Esophagus (tissue), 2 donors: ENCODE results near the gene POTEM. TPM values are rescaled to one million over a fixed set of nuclear protein-coding genes. Genes with fewer than 3 reads are reported as not detected.
"Not testable (repeated sequence)": the region's sequence is repeated elsewhere in the genome, so short reads cannot be mapped to it uniquely, and the experiment has no call there.

Experiments used
- H3K27ac ChIP-seq, 2 donors: one replicate each; pipeline ENCODE4 v1.5.1; 2013; ENCODE audit warnings: low read depth in 2 of 2, mild to moderate bottlenecking in 2 of 2, inconsistent platforms in 1 of 2, low read length in 1 of 2, moderate library complexity in 1 of 2
- H3K27me3 ChIP-seq, 2 donors: one replicate each; pipeline ENCODE4 v1.6.1; 2013; ENCODE audit warnings: low read length in 2 of 2, control low read depth in 1 of 2, mild to moderate bottlenecking in 1 of 2; ENCODE audit not compliant: insufficient read depth in 2 of 2, control insufficient read depth in 1 of 2
- H3K36me3 ChIP-seq, 2 donors: one replicate each; pipeline ENCODE4 v1.6.1; 2013; ENCODE audit warnings: low read length in 1 of 2; ENCODE audit not compliant: control insufficient read depth in 2 of 2, insufficient read depth in 2 of 2
- H3K4me1 ChIP-seq, 2 donors: one replicate each; pipeline ENCODE4 v1.6.1; 2013; ENCODE audit warnings: low read length in 1 of 2; ENCODE audit not compliant: control insufficient read depth in 2 of 2, insufficient read depth in 2 of 2
- H3K4me3 ChIP-seq, 2 donors: one replicate each; pipeline ENCODE4 v1.5.1; 2013; ENCODE audit warnings: low read length in 2 of 2, mild to moderate bottlenecking in 2 of 2, low read depth in 1 of 2, moderate library complexity in 1 of 2
- H3K9me3 ChIP-seq, 2 donors: one replicate each; pipeline ENCODE4 v1.6.1; 2013; ENCODE audit warnings: mild to moderate bottlenecking in 2 of 2, low read depth in 1 of 2, low read length in 1 of 2, moderate library complexity in 1 of 2; ENCODE audit not compliant: control insufficient read depth in 2 of 2, insufficient read depth in 1 of 2
- WGBS, 2 donors: extraction: QIAGEN DNeasy Blood & Tissue Kit; methylation state at CpG; one replicate each; pipeline ENCODE4 v1.1.7; 2013; 5-methylcytosine and 5-hydroxymethylcytosine counted together
- polyA plus RNA-seq, 2 donors: library from polyadenylated mRNA; stranded (reverse); fragments of 200-250 nt; gene quantifications; one replicate each; pipeline ENCODE4 v1.2.3, GENCODE V29; 2013
- donor health status: healthy with polysubstance abuse.
- donor health status: Bipolar disorder and iron deficiency.

The POTEM gene
- polyA plus RNA-seq, result not detected

DNA sequence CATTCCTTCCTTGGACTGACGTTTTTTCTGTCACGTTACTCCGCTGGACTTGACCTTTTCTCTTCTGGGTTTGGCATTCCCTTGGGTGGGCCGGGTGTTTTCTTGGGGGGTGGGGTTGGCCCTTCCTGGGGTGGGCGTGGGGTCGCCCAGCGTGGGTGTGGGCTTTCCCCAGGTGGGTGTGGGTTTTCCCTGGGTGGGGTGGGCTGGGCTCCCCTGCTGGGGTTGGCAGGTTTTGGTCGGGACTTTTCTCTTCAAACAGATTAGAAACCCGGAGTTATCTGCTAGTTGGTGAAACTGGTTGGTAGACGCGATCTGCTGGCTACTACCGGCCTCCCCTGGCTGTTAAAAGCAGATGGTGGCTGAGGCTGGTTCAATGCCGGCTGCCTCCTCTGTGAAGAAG lies at the start of gene POTEM:
TSS of gene POTEM (plus strand) at position 301 of the 400 bp plus-strand sequence. CDS start at position 353, 52 bp downstream.
- H3K4me3 ChIP-seq, H3K36me3 ChIP-seq, H3K27ac ChIP-seq, H3K9me3 ChIP-seq, H3K27me3 ChIP-seq, H3K4me1 ChIP-seq: not testable (repeated sequence)
- no CpG with 5 or more reads among the region's 13 CpGs for WGBS, 2 donors

DNA sequence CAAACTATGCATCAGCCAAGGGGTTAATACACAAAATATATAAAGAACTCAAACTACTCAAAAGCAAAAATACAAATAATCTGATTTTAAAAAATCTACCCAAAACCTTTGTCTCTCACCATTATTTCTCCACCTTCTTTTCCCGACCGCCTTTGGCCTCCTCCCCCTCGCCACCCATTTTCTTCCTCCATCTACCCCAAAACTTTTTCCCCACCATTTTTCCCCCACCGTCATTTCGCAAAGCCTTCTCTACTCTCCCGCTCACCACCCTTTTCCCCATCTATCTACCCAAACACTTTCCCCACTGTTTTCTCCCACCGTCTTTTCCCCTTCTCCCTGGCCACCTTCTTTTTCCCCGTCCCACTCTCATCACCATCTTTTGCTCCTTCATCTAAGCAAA lies 48.9 kb upstream of the POTEM start:
- 68 to 75% methylated on average over 3 to 7 of the region's 8 CpGs for WGBS, 2 donors
- not testable (repeated sequence) for H3K4me1 ChIP-seq, H3K4me3 ChIP-seq, H3K27ac ChIP-seq, H3K9me3 ChIP-seq, H3K36me3 ChIP-seq, H3K27me3 ChIP-seq

DNA sequence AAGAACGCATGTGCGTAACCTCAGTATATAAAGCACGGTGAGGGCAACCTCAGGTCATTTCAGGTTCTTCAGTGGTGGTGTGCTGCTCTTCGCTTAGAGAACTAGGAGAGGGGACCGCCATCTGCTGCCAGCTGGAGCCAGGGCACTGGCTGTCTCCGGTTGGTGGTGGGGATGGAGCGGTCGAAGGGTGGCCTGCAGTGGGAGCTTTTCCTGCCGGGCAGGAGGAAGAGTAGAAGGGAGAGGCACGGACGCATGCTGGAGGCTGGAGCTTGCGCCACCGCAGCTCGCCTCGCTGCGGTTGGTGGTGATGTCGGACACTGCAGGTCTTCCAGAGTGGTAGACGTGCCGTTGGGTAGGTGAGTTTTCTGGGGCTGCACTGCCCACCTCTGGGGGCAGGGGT lies 47.2 kb upstream of the POTEM start:
- 82 to 88% methylated on average over 3 of the region's 19 CpGs for WGBS, 2 donors
- H3K27ac ChIP-seq, H3K4me3 ChIP-seq, H3K9me3 ChIP-seq, H3K4me1 ChIP-seq, H3K36me3 ChIP-seq, H3K27me3 ChIP-seq: not testable (repeated sequence)

DNA sequence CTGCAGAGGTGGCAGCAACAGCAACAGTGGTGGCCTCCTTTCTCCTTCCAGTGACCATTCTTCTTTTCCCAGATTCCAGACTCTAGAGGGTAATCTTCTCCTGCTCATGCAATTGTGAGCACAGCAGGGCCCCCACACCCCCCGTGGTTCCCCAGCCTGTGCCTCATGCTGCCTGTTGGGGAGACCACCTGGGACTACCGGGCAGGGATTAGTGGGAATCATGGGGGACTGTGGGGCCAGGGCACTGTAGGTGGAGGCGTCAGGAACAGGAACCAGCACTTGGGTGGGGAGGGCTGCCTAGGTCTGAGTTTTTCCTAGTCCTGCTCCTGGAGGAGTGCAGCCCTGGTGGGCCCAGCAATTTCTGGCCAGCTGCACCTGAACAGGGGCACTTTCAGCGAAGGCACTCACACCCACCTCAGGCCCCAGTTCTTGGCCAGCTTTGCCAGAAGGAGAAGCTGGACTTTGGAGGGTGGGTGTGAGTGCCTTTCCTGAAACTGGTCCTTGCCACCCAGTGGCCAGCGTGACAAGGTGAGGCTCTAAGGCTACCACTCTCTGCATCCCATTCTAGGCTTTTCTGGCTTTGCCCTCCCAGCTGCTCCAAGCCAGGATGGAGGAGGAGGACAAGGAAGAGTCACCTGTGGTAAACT lies 46.1 kb upstream of the POTEM start:
- not testable (repeated sequence) for H3K27ac ChIP-seq, H3K27me3 ChIP-seq, H3K36me3 ChIP-seq, H3K4me3 ChIP-seq, H3K4me1 ChIP-seq, H3K9me3 ChIP-seq
- WGBS, 2 donors, result 79 to 80% methylated on average over 2 of the region's 5 CpGs

DNA sequence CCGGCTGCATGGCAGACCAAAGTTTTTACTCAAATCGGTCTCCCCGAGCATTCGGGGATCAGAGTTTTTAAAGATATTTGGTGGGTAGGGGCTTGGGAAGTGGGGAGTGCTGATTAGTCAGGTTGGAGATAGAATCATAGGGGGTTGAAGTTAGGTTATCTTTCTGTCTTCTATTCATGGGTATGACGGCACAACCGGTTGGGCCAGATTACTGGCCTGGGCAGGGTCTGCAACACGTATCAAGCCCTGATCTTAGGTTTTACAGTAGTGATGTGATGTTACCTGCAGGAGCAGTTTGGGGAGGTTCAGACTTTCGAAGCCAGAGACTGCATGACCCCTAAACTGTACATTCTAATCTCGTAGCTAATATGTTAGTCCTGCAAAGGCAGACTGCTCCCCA lies 30.4 kb upstream of the POTEM start:
- not testable (repeated sequence) for H3K27ac ChIP-seq, H3K4me3 ChIP-seq, H3K9me3 ChIP-seq, H3K4me1 ChIP-seq, H3K36me3 ChIP-seq, H3K27me3 ChIP-seq
- WGBS, 2 donors, result 81 to 82% methylated on average over 2 to 3 of the region's 9 CpGs

DNA sequence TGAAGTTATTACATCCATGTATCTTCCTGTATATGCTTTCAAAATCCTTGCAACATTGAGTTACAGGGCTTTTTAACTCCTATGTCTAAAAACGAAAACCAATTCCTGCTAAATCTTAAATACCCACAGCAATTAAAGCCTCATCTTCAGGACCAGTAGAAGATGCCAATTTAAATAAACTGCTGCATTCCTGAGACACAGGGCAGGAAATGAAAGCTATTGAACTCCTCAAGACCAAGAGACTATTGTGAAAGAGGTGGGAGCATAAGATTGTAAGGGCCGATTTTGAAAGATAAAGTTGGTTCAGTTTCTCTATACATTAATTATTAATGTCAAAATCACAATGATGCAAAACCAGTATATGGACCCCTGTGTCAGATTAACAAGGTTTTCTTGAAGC lies 28.5 kb upstream of the POTEM start:
- not testable (repeated sequence) for H3K27me3 ChIP-seq, H3K9me3 ChIP-seq, H3K27ac ChIP-seq, H3K4me1 ChIP-seq, H3K4me3 ChIP-seq, H3K36me3 ChIP-seq
- no CpG with 5 or more reads among the region's 2 CpGs for WGBS, 2 donors

DNA sequence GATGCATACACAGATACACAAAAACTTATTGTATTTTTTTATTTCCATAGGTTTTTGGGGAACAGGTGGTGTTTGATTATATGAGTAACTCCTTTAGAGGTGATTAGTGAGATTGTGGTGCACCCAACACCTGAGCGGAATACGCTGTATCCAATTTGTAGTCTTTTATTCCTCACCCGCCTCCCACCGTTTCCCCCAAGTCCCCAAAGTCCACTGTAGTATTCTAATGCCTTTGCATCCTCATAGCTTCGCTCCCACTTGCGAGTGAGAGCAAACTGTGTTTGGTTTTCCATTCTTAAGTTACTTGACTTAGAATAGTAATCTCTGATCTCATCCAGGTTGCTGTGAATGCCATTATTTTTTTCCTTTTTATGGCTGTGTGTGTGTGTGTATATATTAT lies 17.3 kb upstream of the POTEM start:
- not testable (repeated sequence) for H3K4me3 ChIP-seq, H3K36me3 ChIP-seq, H3K4me1 ChIP-seq, H3K27ac ChIP-seq, H3K27me3 ChIP-seq, H3K9me3 ChIP-seq
- WGBS, 2 donors, result 44 to 56% methylated on average over 2 of the region's 6 CpGs

DNA sequence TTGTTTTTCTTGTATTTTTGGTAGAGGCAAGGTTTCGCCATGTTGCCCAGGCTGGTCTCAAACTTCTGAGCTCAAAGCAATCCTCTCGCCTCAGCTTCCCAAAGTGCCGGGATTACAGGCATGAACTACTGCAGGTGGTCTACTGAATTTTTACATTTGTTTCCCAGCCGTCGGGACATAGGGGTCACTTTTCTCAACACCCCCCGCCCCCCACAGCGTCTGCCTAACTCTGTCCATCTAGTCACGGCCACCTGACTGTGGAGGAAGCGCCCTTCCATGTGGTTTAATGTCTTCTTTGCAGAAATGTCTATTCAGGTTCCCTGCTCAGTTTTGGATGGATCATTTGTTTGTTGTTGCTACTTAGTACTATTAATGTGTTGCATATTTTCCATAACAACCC lies 14.1 kb upstream of the POTEM start:
- not testable (repeated sequence) for H3K27me3 ChIP-seq, H3K27ac ChIP-seq, H3K4me1 ChIP-seq, H3K36me3 ChIP-seq, H3K9me3 ChIP-seq, H3K4me3 ChIP-seq
- 78% methylated on average over 9 of the region's 9 CpGs for WGBS, 2 donors

DNA sequence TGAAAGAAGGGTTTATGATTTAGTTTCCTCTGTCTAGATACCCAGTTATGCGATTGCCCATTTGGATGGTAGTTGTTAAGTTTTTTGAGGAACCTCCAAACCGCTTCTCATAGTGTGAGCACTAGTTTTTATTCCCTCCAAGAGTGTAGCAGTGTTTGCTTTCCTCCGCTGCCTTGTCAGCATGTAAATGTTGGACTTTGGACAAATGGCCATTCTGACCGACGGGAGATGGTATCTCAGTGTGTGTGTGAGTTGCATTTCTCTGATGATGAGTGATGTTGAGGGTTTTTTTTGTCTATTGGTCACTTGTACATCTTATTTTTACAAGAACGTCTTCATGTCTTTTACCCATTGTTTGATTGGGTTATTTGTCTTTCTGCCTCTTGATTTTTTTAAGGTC lies 11.4 kb upstream of the POTEM start:
- not testable (repeated sequence) for H3K9me3 ChIP-seq, H3K27ac ChIP-seq, H3K27me3 ChIP-seq, H3K4me1 ChIP-seq, H3K4me3 ChIP-seq, H3K36me3 ChIP-seq
- WGBS, 2 donors, result 62 to 71% methylated on average over 4 of the region's 6 CpGs

DNA sequence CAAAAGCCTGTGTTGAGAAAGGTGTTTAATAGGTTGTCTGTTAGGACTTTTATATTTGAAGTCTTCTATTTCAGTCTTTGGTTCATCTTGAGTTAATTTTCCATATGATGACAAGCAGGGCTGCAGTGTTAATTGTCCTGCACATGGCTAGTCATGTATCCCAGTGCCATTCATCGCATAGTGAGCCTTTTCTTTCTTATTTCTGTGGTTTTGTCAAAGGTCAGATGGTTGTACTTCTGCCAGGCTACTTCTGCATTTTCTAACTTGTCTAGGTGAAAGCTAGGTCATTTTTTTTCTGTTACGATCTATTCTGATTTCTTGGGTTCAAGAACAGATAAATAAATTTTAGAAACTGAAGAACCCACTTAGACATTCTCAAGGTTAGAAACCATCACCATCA lies 5.7 kb upstream of the POTEM start:
- H3K9me3 ChIP-seq, H3K4me1 ChIP-seq, H3K27ac ChIP-seq, H3K4me3 ChIP-seq, H3K36me3 ChIP-seq, H3K27me3 ChIP-seq: not testable (repeated sequence)
- 22 to 57% methylated on average over 1 of the region's 2 CpGs for WGBS, 2 donors
